Ureter (tissue), 1 donor: ENCODE measurements around the gene CTSS. TPM values are rescaled to one million over a fixed set of nuclear protein-coding genes. Genes with fewer than 3 reads are reported as not detected.
"Not testable (repeated sequence)": the region's sequence is repeated elsewhere in the genome, so short reads cannot be mapped to it uniquely, and the experiment has no call there.

Source experiments
- DNase-seq: peaks from one replicate; pipeline ENCODE4 v3.0.0-alpha.2; 2020; ENCODE audit warnings: low spot score
- total RNA-seq: library from RNA; stranded (reverse); gene quantifications from one replicate; pipeline ENCODE4 v1.2.4, GENCODE V29; 2023
- donor health status: DM: yes; HTN: yes; CAD: no.

CTSS gene
- 77.3 TPM for total RNA-seq

GRCh38 chr1:150765296-150765976 is at the start of gene CTSS:
TSS of gene CTSS (minus strand) at chr1:150765778. CDS start at chr1:150764763, 1,015 bp downstream.
- no peak for DNase-seq

DNA sequence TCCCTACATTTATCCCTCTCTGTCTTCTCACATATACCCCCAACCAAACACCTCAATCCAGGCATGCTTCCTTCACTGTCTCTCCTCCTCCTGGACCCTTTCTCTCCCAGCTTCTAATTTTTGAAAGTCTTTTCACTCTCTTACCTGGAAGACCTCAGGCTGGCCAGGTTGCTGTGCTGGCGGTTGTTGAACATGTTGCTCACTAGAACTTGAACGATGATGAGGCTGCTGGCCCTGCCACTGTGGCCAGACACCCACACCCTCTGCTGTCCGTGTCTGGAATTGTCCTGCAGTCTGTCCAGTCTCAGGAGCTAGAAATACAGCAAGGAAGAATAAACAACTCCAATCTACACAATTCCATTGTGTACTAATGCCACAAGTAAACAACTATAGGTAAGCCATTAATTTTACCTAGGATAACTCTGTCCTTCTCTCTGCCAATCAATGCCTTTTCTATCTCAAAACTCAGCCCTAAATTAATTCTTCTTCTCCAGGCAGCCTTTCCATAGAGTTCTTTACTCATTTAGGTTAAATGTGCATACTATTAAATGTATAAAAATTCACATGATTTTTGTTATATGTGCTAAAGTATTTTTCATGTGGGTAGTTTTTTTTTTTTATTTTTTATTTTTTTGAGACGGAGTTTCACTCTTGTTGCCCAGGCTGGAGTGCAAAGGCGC is 47.6 kb upstream of the CTSS start:
- DNase-seq = peak; percentile 75

DNA sequence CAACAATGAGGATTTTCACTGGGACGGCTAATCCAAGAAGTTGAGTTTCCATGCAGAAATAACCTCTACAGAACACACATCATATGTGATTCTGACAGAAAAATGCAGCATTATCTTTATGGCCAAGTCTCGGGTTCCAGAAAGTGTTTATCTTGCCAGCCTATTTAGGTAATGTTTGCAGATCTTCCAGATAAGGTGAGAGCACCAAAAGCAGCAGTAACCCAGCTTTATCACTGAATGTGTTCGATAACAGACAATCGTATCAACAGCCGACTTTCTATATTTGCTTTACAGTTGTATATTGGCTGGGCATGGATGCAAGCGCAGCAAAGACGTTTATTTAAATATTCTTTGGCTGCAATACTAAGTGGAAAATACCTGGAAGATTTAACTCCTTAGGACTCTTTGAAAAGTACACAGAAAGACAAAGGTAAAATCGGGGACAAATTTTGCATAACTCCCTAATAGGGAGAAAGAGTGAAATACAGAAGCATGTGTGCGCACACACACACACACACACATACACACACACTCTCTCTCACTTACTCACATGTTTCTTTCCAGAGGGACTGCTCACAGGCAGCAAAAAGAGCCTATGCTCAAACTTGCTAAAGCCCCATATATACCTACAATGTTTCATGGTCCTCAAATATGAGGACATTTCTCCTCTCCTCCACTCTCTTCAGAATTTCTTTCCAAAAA is 45.5 kb upstream of the CTSS start:
- DNase-seq = no peak

GRCh38 chr1:150809651-150810050 is 44.1 kb upstream of the CTSS start:
- DNase-seq = no peak

- DNase-seq = no peak
Measured at GRCh38 chr1:150808846-150809245, 43.3 kb upstream of the CTSS start.

GRCh38 chr1:150808121-150808520 is 42.5 kb upstream of the CTSS start, which contains the start of gene CTSK:
TSS of gene CTSK (minus strand) at chr1:150808260. CDS start at chr1:150806805, 1,455 bp downstream.
- DNase-seq = no peak

- no peak for DNase-seq
Measured at GRCh38 chr1:150807249-150808023, 41.9 kb upstream of the CTSS start.

- no peak for DNase-seq
Measured at GRCh38 chr1:150805899-150806298, 40.3 kb upstream of the CTSS start.

GRCh38 chr1:150804671-150805070 is 39.1 kb upstream of the CTSS start:
- DNase-seq = no peak

GRCh38 chr1:150799089-150799488 is 33.5 kb upstream of the CTSS start:
- DNase-seq = no peak

DNA sequence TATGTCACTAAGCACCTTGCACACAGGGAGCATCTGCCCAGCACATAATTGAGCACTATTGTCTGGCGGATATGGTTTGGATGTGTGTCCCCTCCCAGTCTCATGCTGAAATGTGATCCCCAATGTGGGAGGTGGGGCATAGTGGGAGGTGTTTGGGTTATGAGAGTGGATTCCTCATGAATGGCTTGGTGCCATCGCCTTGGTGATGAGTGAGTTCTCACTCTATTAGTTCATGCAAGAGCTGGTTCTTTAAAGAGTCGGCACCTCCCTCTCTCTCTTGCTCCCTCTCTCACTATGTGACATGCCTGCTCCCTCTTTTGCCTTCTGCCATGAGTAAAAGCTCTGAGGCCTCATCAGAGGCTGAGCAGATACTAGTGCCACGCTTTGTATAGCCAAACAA is 32.9 kb upstream of the CTSS start:
- DNase-seq = no peak

GRCh38 chr1:150796374-150796773 is 30.8 kb upstream of the CTSS start:
- DNase-seq = no peak

GRCh38 chr1:150793778-150794177 is 28.2 kb upstream of the CTSS start:
- DNase-seq = not testable (repeated sequence)

DNA sequence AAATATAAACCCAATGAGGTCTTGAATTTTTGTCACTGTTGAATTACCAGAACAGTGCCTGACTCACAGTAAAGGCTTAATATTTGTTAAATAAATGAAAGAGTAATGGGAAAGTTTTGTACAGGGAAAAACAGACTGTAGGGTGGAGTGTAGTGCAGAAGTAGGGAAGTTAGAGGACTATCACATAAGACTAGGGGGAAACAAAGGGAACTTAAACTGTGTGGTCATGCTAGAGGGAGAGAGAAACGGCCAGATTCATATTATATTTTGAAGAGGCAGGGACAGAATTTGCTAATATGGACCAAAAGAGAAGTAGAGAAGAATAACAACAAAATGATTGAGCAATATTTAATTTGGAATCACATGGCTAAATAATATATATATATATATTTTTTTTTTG is 27.6 kb upstream of the CTSS start:
- no peak for DNase-seq

DNA sequence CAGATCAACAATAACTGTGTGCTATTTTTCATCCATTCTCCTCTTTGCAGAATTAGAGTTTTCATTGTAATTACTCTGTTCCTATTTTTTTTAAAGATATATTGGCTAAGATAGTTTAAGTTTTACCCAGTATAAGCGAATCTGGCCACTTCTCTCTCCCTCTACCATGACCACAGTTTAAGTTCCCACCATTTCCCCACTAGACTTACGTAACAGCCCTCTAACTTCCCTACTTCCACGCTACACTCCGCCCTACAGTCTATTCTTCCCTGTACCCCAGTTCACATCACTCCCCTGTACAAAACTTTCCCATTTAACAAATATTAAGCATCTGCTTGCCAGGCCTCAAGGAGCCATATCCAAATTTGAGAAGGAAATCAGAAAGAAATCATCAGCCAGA is 26.0 kb upstream of the CTSS start:
- no peak for DNase-seq

- DNase-seq = no peak
Measured at GRCh38 chr1:150789396-150789795, 23.8 kb upstream of the CTSS start.

DNA sequence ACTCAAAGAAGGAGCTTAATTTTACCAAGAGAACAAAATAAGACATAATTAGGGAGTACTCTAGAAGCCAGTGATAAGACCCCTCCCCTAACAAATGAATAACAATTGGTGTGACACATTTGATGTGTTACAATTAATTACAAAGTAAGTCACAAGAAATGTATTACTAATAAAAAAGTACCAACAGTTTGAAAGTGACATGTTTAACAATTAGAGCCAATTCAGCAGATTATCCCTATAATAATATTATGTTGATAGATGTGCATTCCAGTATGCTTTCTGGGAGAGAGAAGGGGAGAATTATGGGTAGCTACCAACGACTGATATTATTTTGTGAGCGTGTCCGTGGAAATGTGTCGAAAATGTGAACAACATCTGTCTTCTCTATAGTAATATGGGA is 23.4 kb upstream of the CTSS start:
- DNase-seq = no peak

DNA sequence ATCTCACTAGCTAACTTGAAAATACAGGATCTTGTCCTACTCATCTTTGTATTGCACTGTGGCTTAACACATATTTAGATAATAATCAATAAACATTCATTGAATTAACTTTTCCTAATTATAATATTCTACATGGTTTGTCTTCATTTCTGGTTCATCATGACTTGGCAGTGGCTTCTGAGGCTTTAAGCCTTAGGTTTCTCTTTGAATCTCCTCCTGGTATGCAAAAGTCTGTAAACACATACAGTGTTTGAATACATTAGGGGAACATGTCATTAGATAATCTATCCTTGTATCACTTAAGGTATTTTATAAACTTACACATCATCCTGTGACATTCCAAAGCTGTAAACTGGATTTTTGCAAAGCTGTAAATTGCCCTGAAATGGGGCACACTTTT is 21.9 kb upstream of the CTSS start:
- no peak for DNase-seq

GRCh38 chr1:150780510-150780909 is 14.9 kb upstream of the CTSS start:
- no peak for DNase-seq

- DNase-seq = no peak
Measured at GRCh38 chr1:150778409-150778808, 12.8 kb upstream of the CTSS start.

GRCh38 chr1:150777544-150777943 is 12.0 kb upstream of the CTSS start:
- no peak for DNase-seq

DNA sequence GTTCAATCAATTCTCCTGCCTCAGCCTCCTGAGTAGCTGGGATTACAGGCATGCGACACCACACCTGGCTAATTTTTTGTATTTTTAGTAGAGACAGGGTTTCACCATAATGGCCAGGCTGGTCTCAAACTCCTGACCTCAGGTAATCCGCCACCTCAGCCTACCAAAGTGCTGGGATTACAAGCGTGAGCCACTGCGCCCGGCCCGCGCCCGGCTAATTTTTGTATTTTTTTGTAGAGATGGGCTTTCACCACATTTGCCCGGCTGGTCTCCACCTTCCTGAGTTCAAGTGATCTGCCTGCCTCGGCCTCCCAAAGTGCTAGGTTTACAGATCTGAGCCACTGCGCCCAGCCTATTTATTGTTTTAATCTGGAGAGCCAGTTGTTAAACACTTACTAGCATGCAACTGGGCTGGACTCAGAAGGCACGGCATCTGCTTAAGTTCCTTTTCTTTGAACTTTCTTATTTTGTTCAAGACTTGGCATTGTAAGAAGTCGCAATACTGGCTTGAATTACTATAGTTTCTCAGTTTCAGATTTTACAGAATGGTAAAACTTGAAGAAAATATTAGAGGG is 10.4 kb upstream of the CTSS start:
- DNase-seq = not testable (repeated sequence)
